DMS53 treated with DMSO at 0.1 percent for 48 hours (cell line): Measurements from ENCODE around the gene ASPDH.

Experiments used
- DNase-seq: peaks from one replicate; lab custom pipeline; 2025; ENCODE audit not compliant: unreplicated experiment; lab: John Stamatoyannopoulos, UW

Gene ASPDH

GRCh38 chr19:50513746-50514345, at the start of gene ASPDH:
Gene ASPDH, minus strand, starts transcription at chr19:50513913. Its CDS starts 90 bp downstream, at chr19:50513823.
- DNase-seq: no peak

GRCh38 chr19:50562996-50563395, 49.3 kb upstream of the ASPDH start:
- no peak for DNase-seq

GRCh38 chr19:50562329-50562728, 48.6 kb upstream of the ASPDH start:
- DNase-seq: no peak

GRCh38 chr19:50559636-50560035, 45.9 kb upstream of the ASPDH start:
- no peak for DNase-seq

- no peak for DNase-seq
Observed at GRCh38 chr19:50558449-50558848, 44.7 kb upstream of the ASPDH start.

- no peak for DNase-seq
Observed at GRCh38 chr19:50558039-50558438, 44.3 kb upstream of the ASPDH start.

- DNase-seq: no peak
Observed at GRCh38 chr19:50557009-50557613, 43.4 kb upstream of the ASPDH start.

GRCh38 chr19:50556282-50557008, 42.7 kb upstream of the ASPDH start:
- no peak for DNase-seq

GRCh38 chr19:50555450-50556281, 42.0 kb upstream of the ASPDH start:
- DNase-seq: no peak

GRCh38 chr19:50555033-50555432, 41.3 kb upstream of the ASPDH start:
- no peak for DNase-seq

- no peak for DNase-seq
Observed at GRCh38 chr19:50554212-50554611, 40.5 kb upstream of the ASPDH start.

GRCh38 chr19:50553134-50553703, 39.5 kb upstream of the ASPDH start:
- DNase-seq: no peak

GRCh38 chr19:50552540-50552939, 38.8 kb upstream of the ASPDH start:
- DNase-seq: no peak

- no peak for DNase-seq
Observed at GRCh38 chr19:50551715-50552187, 38.0 kb upstream of the ASPDH start.

GRCh38 chr19:50551034-50551714, 37.5 kb upstream of the ASPDH start:
- no peak for DNase-seq

- no peak for DNase-seq
Observed at GRCh38 chr19:50550594-50550966, 36.9 kb upstream of the ASPDH start.

- DNase-seq: no peak
Observed at GRCh38 chr19:50549927-50550593, 36.3 kb upstream of the ASPDH start.

- DNase-seq: no peak
Observed at GRCh38 chr19:50549059-50549926, 35.6 kb upstream of the ASPDH start.
